Esophagus squamous epithelium (tissue), 5 donors: ENCODE data around the gene CAGE1. TPM values are rescaled to one million over a fixed set of nuclear protein-coding genes. Genes with fewer than 3 reads are reported as not detected.

Source experiments
- DNase-seq: peaks from one replicate; lab custom pipeline; 2025; lab: John Stamatoyannopoulos, UW
- H3K27ac ChIP-seq, 4 donors: fragments of 200-600 bp; sonication (generic); one replicate each; pipeline ENCODE4 v1.5.1; 2016 to 2019; ENCODE audit warnings: mild to moderate bottlenecking in 1 of 4
- H3K27me3 ChIP-seq, 4 donors: fragments of 200-600 bp; sonication (generic); 1 replicate in 3 of 4; 2 replicates in 1 of 4; pipeline versions ENCODE4 v1.5.1 to v1.6.0; 2017 to 2021; ENCODE audit warnings: antibody characterized with exemption in 1 of 4
- H3K36me3 ChIP-seq, 3 donors: fragments of 200-600 bp; sonication (generic); one replicate each; pipeline ENCODE4 v1.5.1; 2016 to 2019
- H3K4me1 ChIP-seq, 3 donors: fragments of 200-600 bp; sonication (generic); one replicate each; pipeline ENCODE4 v1.5.1; 2017 to 2019
- H3K4me3 ChIP-seq, 4 donors: fragments of 200-600 bp; sonication (generic); 1 replicate in 3 of 4; 2 replicates in 1 of 4; pipeline ENCODE4 v1.5.1; 2016 to 2019; ENCODE audit warnings: mild to moderate bottlenecking in 2 of 4, moderate library complexity in 1 of 4
- H3K9me3 ChIP-seq, 3 donors: fragments of 200-600 bp; sonication (generic); one replicate each; pipeline ENCODE4 v1.5.1; 2016 to 2019
- POLR2A ChIP-seq, 4 donors: fragments of 450-650 bp; IDR thresholded peaks; one replicate each; pipeline ENCODE4 v1.6.1; 2017; ENCODE audit warnings: antibody characterized with exemption in 4 of 4, mild to moderate bottlenecking in 4 of 4, moderate library complexity in 3 of 4
- WGBS, 2 donors: methylation state at CpG; one replicate each; pipeline ENCODE4 v1.1.5; 2018; 5-methylcytosine and 5-hydroxymethylcytosine counted together
- intact Hi-C: fragments of 100-400 bp; cut with DNase I; formaldehyde crosslinking; loops from one replicate; pipeline ENCODE4 v1.15.0; 2022
- total RNA-seq, 4 donors: library from RNA; depleted of rRNA; stranded (reverse); fragments of >200 nt; gene quantifications; one replicate each; pipeline ENCODE4 v1.1.0, GENCODE V29; 2016
- TF ChIP-seq, protein P1 (sequence below), 6 experiments: fragments of 450-650 bp in 4 of 6; fragments of 200-600 bp in 2 of 6; sonication (generic) in 2 of 6; IDR thresholded peaks; one replicate each; pipeline ENCODE4 v1.5.1; 2016 to 2019; ENCODE audit warnings: antibody characterized with exemption in 6 of 6, mild to moderate bottlenecking in 4 of 6, moderate library complexity in 4 of 6
- donor health status: DM: yes; HTN: yes; CAD: no.

CAGE1 gene
- total RNA-seq, 4 donors from 2014 or later, result 0.09 TPM; not detected in 3

DNA sequence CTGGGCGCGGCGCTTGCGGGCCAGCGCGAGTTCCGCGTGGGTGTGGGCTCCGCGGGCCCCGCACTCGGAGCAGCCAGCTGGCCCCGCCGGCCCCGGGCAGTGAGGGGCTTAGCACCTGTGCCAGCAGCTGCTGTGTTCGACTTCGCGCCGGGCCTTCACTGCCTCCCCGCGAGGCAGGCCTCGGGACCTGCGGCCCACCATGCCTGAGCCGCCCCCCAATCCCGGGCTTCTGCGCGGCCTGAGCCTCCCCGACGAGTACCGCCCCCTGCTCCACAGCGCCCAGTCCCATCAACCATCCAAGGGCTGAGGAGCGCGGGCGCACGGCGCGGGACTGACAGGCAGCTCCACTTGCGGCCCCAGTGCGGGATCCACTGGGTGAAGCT is 36.3 kb upstream of the CAGE1 start:
- WGBS, 2 donors, result 100% methylated on average over 5 of the region's 39 CpGs; no CpG with 5 or more reads in 1 of the 2 donors
- intact Hi-C loops, result loop anchor here (10.0 kb wide), 1 partner anchor 159 kb away; no protein-coding TSS in a partner anchor
- Histone ChIP-seq H3K27me3 (no peaks in the 10 kb centered on the region), H3K36me3 (no peaks in the 10 kb centered on the region), H3K4me3 (no peak overlapping the region), H3K27ac (peak overlapping the region in 1 of 4 donors; percentile 83), H3K4me1 (peaks cover 0 to 33% (median 0%) of the 10 kb centered on the region in 3 donors), H3K9me3 (peaks cover 0 to 5% (median 0%) of the 10 kb centered on the region in 3 donors)
- TF ChIP-seq, protein P1, sequence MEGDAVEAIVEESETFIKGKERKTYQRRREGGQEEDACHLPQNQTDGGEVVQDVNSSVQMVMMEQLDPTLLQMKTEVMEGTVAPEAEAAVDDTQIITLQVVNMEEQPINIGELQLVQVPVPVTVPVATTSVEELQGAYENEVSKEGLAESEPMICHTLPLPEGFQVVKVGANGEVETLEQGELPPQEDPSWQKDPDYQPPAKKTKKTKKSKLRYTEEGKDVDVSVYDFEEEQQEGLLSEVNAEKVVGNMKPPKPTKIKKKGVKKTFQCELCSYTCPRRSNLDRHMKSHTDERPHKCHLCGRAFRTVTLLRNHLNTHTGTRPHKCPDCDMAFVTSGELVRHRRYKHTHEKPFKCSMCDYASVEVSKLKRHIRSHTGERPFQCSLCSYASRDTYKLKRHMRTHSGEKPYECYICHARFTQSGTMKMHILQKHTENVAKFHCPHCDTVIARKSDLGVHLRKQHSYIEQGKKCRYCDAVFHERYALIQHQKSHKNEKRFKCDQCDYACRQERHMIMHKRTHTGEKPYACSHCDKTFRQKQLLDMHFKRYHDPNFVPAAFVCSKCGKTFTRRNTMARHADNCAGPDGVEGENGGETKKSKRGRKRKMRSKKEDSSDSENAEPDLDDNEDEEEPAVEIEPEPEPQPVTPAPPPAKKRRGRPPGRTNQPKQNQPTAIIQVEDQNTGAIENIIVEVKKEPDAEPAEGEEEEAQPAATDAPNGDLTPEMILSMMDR (IDR thresholded peaks at IDR 0.05), result no peak
- TF ChIP-seq POLR2A (IDR thresholded peaks at IDR 0.05), result no peak
- no peak for DNase-seq

DNA sequence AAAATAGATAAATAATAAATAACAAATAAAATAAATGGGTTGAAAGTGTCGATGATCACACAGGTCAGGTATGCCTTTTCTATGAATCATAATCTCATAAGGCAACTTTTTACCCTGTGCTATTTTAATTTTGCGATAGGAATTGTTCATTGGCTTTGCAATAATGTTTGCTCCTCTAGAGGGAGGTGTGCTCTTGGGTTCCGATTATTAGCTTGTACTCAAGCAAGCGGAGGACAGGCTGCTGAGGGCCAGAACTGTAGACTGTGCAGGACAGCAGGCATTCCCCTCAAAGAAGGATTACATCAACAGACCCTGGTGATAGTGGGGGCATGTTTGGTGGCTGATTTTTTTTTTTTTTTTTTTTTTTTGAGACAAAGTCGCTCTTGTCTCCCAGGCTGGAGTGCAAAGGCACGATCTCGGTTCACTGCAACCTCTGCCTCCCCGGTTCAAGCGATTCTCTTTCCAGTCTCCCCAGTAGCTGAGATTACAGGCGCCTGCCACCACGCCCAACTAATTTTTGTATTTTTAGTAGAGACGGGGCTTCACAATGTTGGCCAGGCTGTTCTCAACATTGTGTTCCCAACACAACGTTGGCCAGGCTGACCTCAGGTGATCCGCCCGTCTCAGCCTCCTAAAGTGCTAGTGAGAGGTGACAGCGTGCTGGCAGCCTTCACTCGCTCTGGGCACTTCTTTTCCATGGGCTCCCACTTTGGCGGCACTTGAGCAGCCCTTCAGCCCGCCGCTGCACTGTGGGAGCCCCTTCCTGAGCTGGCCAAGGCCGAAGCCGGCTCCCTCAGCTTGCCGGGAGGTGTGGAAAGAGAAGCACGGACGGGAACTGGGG is 35.6 kb upstream of the CAGE1 start:
- 70 to 72% methylated on average over 12 of the region's 25 CpGs for WGBS, 2 donors
- Histone ChIP-seq H3K4me3 (no peak overlapping the region), H3K9me3 (peaks cover 0 to 5% (median 0%) of the 10 kb centered on the region in 3 donors), H3K27me3 (no peaks in the 10 kb centered on the region), H3K36me3 (no peaks in the 10 kb centered on the region), H3K27ac (no peak overlapping the region), H3K4me1 (peaks cover 0 to 33% (median 0%) of the 10 kb centered on the region in 3 donors)
- no peak for TF ChIP-seq POLR2A (IDR thresholded peaks at IDR 0.05)
- TF ChIP-seq, protein P1 (IDR thresholded peaks at IDR 0.05), result peak in 5 of 6 experiments; percentile 45 to 85 (median 58)
- intact Hi-C loops, result loop anchor here (10.0 kb wide), 1 partner anchor 160 kb away; no protein-coding TSS in a partner anchor
- DNase-seq, result no peak

DNA sequence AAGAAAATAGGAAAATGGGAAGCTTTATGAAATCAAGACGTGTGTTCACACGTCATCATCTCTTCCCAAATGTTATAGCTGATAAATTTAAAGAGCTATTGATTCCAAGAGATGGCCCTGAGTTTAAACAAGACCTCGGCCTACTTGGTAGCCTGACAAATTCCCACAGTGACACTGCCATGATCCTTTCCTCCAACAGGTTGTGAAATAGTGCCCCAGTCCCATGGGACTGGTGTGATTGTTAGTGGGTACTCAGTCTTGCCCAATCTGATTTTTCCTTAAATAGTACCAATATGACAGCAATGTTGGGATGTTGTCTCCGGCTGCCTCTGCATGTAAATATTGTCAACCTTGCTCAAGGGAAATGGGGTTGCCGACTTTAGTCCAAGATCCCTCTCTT is 34.5 kb upstream of the CAGE1 start:
- intact Hi-C loops, result loop anchor here (10.0 kb wide), 1 partner anchor 161 kb away; no protein-coding TSS in a partner anchor
- peaks cover 0 to 9% (median 0%) of the 10 kb centered on the region in 3 donors for H3K36me3 ChIP-seq
- DNase-seq, result no peak

DNA sequence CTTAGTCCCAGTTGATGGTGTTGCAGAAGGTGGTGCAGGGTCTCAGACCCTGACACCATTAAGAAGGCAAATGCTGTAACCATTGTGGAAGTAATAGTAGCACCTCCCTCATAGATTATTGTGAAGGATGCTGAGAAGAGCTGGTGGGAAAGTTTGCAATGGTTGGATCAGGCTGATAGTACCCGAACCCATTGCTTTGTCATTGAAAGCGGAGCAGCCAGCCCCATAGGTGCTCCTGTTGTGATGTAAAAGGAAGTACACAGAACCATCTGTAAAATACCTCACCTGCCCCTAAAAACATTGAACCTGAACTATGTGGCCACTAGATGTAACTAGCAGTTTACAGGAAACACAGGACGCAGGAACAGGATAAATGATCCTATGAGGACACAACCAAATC is 31.5 kb upstream of the CAGE1 start:
- no peak for DNase-seq
- no peak for TF ChIP-seq POLR2A (IDR thresholded peaks at IDR 0.05)
- TF ChIP-seq, protein P1 (IDR thresholded peaks at IDR 0.05), result no peak
- intact Hi-C loops, result loop anchor here (10.0 kb wide), 1 partner anchor 164 kb away; no protein-coding TSS in a partner anchor
- Histone ChIP-seq H3K9me3 (peaks cover 0 to 5% (median 0%) of the 10 kb centered on the region in 3 donors), H3K27ac (no peak overlapping the region), H3K36me3 (peaks cover 5 to 39% (median 10%) of the 10 kb centered on the region in 3 donors), H3K27me3 (no peaks in the 10 kb centered on the region), H3K4me3 (no peak overlapping the region), H3K4me1 (peaks cover 0 to 30% (median 0%) of the 10 kb centered on the region in 3 donors)
- 82 to 86% methylated on average over 3 of the region's 3 CpGs for WGBS, 2 donors

More for the DNA sequence above, 34.5 kb upstream of the CAGE1 start:
- Histone ChIP-seq H3K27ac (no peak overlapping the region), H3K9me3 (peaks cover 0 to 5% (median 0%) of the 10 kb centered on the region in 3 donors), H3K4me3 (no peak overlapping the region), H3K27me3 (no peaks in the 10 kb centered on the region), H3K4me1 (peaks cover 0 to 33% (median 0%) of the 10 kb centered on the region in 3 donors)
- no peak for TF ChIP-seq POLR2A (IDR thresholded peaks at IDR 0.05)
- TF ChIP-seq, protein P1 (IDR thresholded peaks at IDR 0.05), result no peak
- 77% methylated on average over 4 to 5 of the region's 5 CpGs for WGBS, 2 donors

DNA sequence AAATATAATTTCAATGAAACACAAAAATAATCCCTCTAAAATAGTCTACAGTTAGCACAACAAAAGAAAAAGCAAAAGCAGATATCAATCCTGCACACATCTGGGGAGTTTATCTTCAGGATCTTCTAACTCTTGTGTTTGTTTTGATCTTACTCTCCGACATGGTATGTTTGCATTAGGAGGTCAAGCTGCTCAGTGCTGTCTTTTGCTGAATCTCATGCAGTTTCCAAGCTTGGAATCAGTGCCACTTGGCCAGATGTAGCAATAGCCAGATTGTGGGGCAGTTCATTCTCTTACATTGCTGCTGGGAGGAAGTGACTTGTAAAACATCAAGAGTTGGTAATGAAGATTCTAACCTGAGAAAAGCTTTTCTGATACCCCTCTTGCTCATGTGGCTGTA is 29.5 kb upstream of the CAGE1 start:
- peaks cover 5 to 59% (median 29%) of the 10 kb centered on the region in 3 donors for H3K36me3 ChIP-seq
- no peak for DNase-seq
- TF ChIP-seq, protein P1 (IDR thresholded peaks at IDR 0.05), result no peak
- TF ChIP-seq POLR2A (IDR thresholded peaks at IDR 0.05), result no peak
- no peaks in the 10 kb centered on the region for H3K27me3 ChIP-seq
- 57 to 67% methylated on average over 1 of the region's 1 CpG for WGBS, 2 donors
- no peaks in the 10 kb centered on the region for H3K9me3 ChIP-seq
- H3K27ac ChIP-seq, result no peak overlapping the region
- intact Hi-C loops, result no loop called here
- peaks cover 0 to 14% (median 0%) of the 10 kb centered on the region in 3 donors for H3K4me1 ChIP-seq
- H3K4me3 ChIP-seq, result no peak overlapping the region
